ENCODE measurements around the gene FBXO22. TPM values are rescaled to one million over a fixed set of nuclear protein-coding genes. Genes with fewer than 3 reads are reported as not detected.
"Not testable (repeated sequence)": the region's sequence is repeated elsewhere in the genome, so short reads cannot be mapped to it uniquely, and the experiment has no call there.

The FBXO22 gene
- polyA plus RNA-seq, 1 donor (not counting 4 experiments of a cell fraction or from before 2014, with no cell fraction given): 68.5 TPM

- Histone ChIP-seq H3K36me3 (ENCODE audit: control insufficient read depth in 2 of 2, extremely low read depth in 1 of 2, insufficient read depth in 2 of 2, low read length in 2 of 2) (no peaks in the 10 kb centered on the region), H2AFZ (ENCODE audit: control insufficient read depth, low read length) (no peak overlapping the region), H3K9me3 (ENCODE audit: control insufficient read depth, low read depth, low read length) (no peaks in the 10 kb centered on the region), H3K4me2 (ENCODE audit: control insufficient read depth, extremely low read depth, insufficient read depth, low read depth, low read length) (no peak overlapping the region), H3K4me3 (ENCODE audit: control insufficient read depth in 2 of 3, extremely low read depth in 1 of 3, insufficient read depth in 2 of 3, low read depth in 1 of 3, low read length in 3 of 3) (no peak overlapping the region), H3K9ac (ENCODE audit: control insufficient read depth, extremely low read depth, insufficient read depth, low read length) (no peak overlapping the region), H3K9me1 (ENCODE audit: control insufficient read depth, extremely low read depth, insufficient read depth, low read length) (no peaks in the 10 kb centered on the region), H3K27ac (ENCODE audit: control insufficient read depth, insufficient read depth, low read length) (no peak overlapping the region), H4K20me1 (ENCODE audit: control insufficient read depth, extremely low read depth, insufficient read depth, low read length) (no peaks in the 10 kb centered on the region), H3K27me3 (ENCODE audit: control insufficient read depth, extremely low read depth, insufficient read depth, low read length) (no peaks in the 10 kb centered on the region), H3K4me1 (ENCODE audit: control insufficient read depth, extremely low read depth, insufficient read depth, low read length) (no peaks in the 10 kb centered on the region), H3K79me2 (ENCODE audit: control insufficient read depth, insufficient read depth, low read length) (no peaks in the 10 kb centered on the region)
- peak; percentile 26 for FAIRE-seq
- DNase-seq (ENCODE audit: low read depth, low spot score): no peak
- dilution Hi-C loops (cut with MboI; ENCODE audit: extremely low pct_ligation_motif_present, low sequenced_read_pairs): no loop called here
- TF ChIP-seq CTCF (optimal IDR thresholded peaks at IDR 0.05 in 1 of 3, IDR thresholded peaks at IDR 0.05 in 1 of 3, conservative IDR thresholded peaks at IDR 0.05 in 1 of 3; ENCODE audit: extremely low read depth in 1 of 3, insufficient read depth in 2 of 3, low read length in 3 of 3) (no peak), EZH2 (IDR thresholded peaks at IDR 0.05; ENCODE audit: low read length) (no peak)
Observed at GRCh38 chr15:75966073-75966472, 62.4 kb downstream of the FBXO22 start.

GRCh38 chr15:75976766-75977165 lies 73.1 kb downstream of the FBXO22 start:
- H3K79me2 ChIP-seq (ENCODE audit: control insufficient read depth, insufficient read depth, low read length); FAIRE-seq; H4K20me1 ChIP-seq (ENCODE audit: control insufficient read depth, extremely low read depth, insufficient read depth, low read length); H3K4me1 ChIP-seq (ENCODE audit: control insufficient read depth, extremely low read depth, insufficient read depth, low read length); H3K27me3 ChIP-seq (ENCODE audit: control insufficient read depth, extremely low read depth, insufficient read depth, low read length); H3K9me3 ChIP-seq (ENCODE audit: control insufficient read depth, low read depth, low read length); H3K9ac ChIP-seq (ENCODE audit: control insufficient read depth, extremely low read depth, insufficient read depth, low read length); H3K36me3 ChIP-seq (ENCODE audit: control insufficient read depth in 2 of 2, extremely low read depth in 1 of 2, insufficient read depth in 2 of 2, low read length in 2 of 2); H3K27ac ChIP-seq (ENCODE audit: control insufficient read depth, insufficient read depth, low read length); H3K9me1 ChIP-seq (ENCODE audit: control insufficient read depth, extremely low read depth, insufficient read depth, low read length); H2AFZ ChIP-seq (ENCODE audit: control insufficient read depth, low read length); dilution Hi-C loops (cut with MboI; ENCODE audit: extremely low pct_ligation_motif_present, low sequenced_read_pairs); H3K4me2 ChIP-seq (ENCODE audit: control insufficient read depth, extremely low read depth, insufficient read depth, low read depth, low read length); H3K4me3 ChIP-seq (ENCODE audit: control insufficient read depth in 2 of 3, extremely low read depth in 1 of 3, insufficient read depth in 2 of 3, low read depth in 1 of 3, low read length in 3 of 3); DNase-seq (ENCODE audit: low read depth, low spot score): not testable (repeated sequence)

- H3K27ac ChIP-seq (ENCODE audit: control insufficient read depth, insufficient read depth, low read length): no peak overlapping the region
- no peak overlapping the region for H3K9ac ChIP-seq (ENCODE audit: control insufficient read depth, extremely low read depth, insufficient read depth, low read length)
- peak; percentile 39 for FAIRE-seq
- H3K36me3 ChIP-seq (ENCODE audit: control insufficient read depth in 2 of 2, extremely low read depth in 1 of 2, insufficient read depth in 2 of 2, low read length in 2 of 2): no peaks in the 10 kb centered on the region
- H3K79me2 ChIP-seq (ENCODE audit: control insufficient read depth, insufficient read depth, low read length): no peaks in the 10 kb centered on the region
- no peaks in the 10 kb centered on the region for H3K9me1 ChIP-seq (ENCODE audit: control insufficient read depth, extremely low read depth, insufficient read depth, low read length)
- no peak overlapping the region for H2AFZ ChIP-seq (ENCODE audit: control insufficient read depth, low read length)
- no peaks in the 10 kb centered on the region for H3K4me1 ChIP-seq (ENCODE audit: control insufficient read depth, extremely low read depth, insufficient read depth, low read length)
- DNase-seq (ENCODE audit: low read depth, low spot score): no peak
- H3K4me2 ChIP-seq (ENCODE audit: control insufficient read depth, extremely low read depth, insufficient read depth, low read depth, low read length): no peak overlapping the region
- TF ChIP-seq CTCF (optimal IDR thresholded peaks at IDR 0.05 in 1 of 3, IDR thresholded peaks at IDR 0.05 in 1 of 3, conservative IDR thresholded peaks at IDR 0.05 in 1 of 3; ENCODE audit: extremely low read depth in 1 of 3, insufficient read depth in 2 of 3, low read length in 3 of 3) (no peak), EZH2 (IDR thresholded peaks at IDR 0.05; ENCODE audit: low read length) (no peak)
- H4K20me1 ChIP-seq (ENCODE audit: control insufficient read depth, extremely low read depth, insufficient read depth, low read length): no peaks in the 10 kb centered on the region
- H3K4me3 ChIP-seq (ENCODE audit: control insufficient read depth in 2 of 3, extremely low read depth in 1 of 3, insufficient read depth in 2 of 3, low read depth in 1 of 3, low read length in 3 of 3): no peak overlapping the region
- H3K9me3 ChIP-seq (ENCODE audit: control insufficient read depth, low read depth, low read length): no peaks in the 10 kb centered on the region
- dilution Hi-C loops (cut with MboI; ENCODE audit: extremely low pct_ligation_motif_present, low sequenced_read_pairs): no loop called here
- H3K27me3 ChIP-seq (ENCODE audit: control insufficient read depth, extremely low read depth, insufficient read depth, low read length): no peaks in the 10 kb centered on the region
Observed at GRCh38 chr15:75981149-75981815, 77.6 kb downstream of the FBXO22 start.

Measured in keratinocyte (primary cell).